ENCODE measurements around the gene NIBAN1. TPM values are rescaled to one million over a fixed set of nuclear protein-coding genes. Genes with fewer than 3 reads are reported as not detected.

NIBAN1 gene
- total RNA-seq, result 71.1 and 74.8 TPM in 2 replicates

GRCh38 chr1:184974056-184974836 lies at the start of gene NIBAN1:
Gene NIBAN1 (minus strand): TSS chr1:184974508. CDS start chr1:184974356, 152 bp downstream.

Other genes starting within 250 kb of the NIBAN1 start
- 54.7 and 58.6 TPM in 2 replicates for gene EDEM3, start 219.7 kb downstream of the NIBAN1 start, total RNA-seq
- gene RNF2, start 71.0 kb upstream of the NIBAN1 start, total RNA-seq, result 28.3 and 32.3 TPM in 2 replicates
- gene TRMT1L, start 182.4 kb upstream of the NIBAN1 start, total RNA-seq, result 26.1 and 46.4 TPM in 2 replicates
- 6.3 and 9.0 TPM in 2 replicates for gene SWT1, start 182.7 kb upstream of the NIBAN1 start, total RNA-seq